Gastroesophageal sphincter (tissue), 4 donors: Measurements from ENCODE around the gene DIAPH3. TPM values are rescaled to one million over a fixed set of nuclear protein-coding genes. Genes with fewer than 3 reads are reported as not detected.

Experiments used
- ATAC-seq: fragments of 150-250 bp; one replicate; pipeline ENCODE4 v1.9.1; 2016; ENCODE audit warnings: mild to moderate bottlenecking, moderate library complexity
- H3K27ac ChIP-seq, 4 donors: fragments of 200-600 bp; sonication (generic) in 3 of 4; 1 replicate in 3 of 4; 2 replicates in 1 of 4; pipeline ENCODE4 v1.5.1; 2016 to 2019
- H3K27me3 ChIP-seq: fragments of 200-600 bp; sonication (generic); one replicate; pipeline ENCODE4 v1.5.1; 2019
- H3K36me3 ChIP-seq, 2 donors: fragments of 200-600 bp; sonication (generic); one replicate each; pipeline ENCODE4 v1.5.1; 2019; ENCODE audit warnings: control low read depth in 1 of 2
- H3K4me1 ChIP-seq, 3 donors: fragments of 200-600 bp; sonication (generic); 1 replicate in 2 of 3; 2 replicates in 1 of 3; pipeline ENCODE4 v1.5.1; 2016 to 2019; ENCODE audit warnings: control low read depth in 2 of 3
- H3K4me3 ChIP-seq, 2 donors: fragments of 200-600 bp; sonication (generic); one replicate each; pipeline ENCODE4 v1.5.1; 2019; ENCODE audit warnings: mild to moderate bottlenecking in 1 of 2, moderate library complexity in 1 of 2
- H3K9me3 ChIP-seq, 3 donors: fragments of 200-600 bp; sonication (generic); one replicate each; pipeline ENCODE4 v1.5.1; 2017 to 2019; ENCODE audit warnings: control low read depth in 2 of 3
- EP300 ChIP-seq: sonication (generic); formaldehyde crosslinking; IDR thresholded peaks from one replicate; pipeline ENCODE4 v1.6.1; 2017; ENCODE audit warnings: antibody characterized with exemption, mild to moderate bottlenecking
- POLR2A ChIP-seq, 2 donors: fragments of 450-650 bp; IDR thresholded peaks; one replicate each; pipeline ENCODE4 v1.6.1; 2017; ENCODE audit warnings: antibody characterized with exemption in 2 of 2, mild to moderate bottlenecking in 2 of 2, moderate library complexity in 1 of 2
- POLR2AphosphoS5 ChIP-seq: sonication (generic); formaldehyde crosslinking; IDR thresholded peaks from one replicate; pipeline ENCODE4 v1.6.1; 2017; ENCODE audit warnings: antibody characterized with exemption
- WGBS, 2 donors: methylation state at CpG; one replicate each; pipeline ENCODE4 v1.1.5; 2018; ENCODE audit warnings: low coverage in 1 of 2; 5-methylcytosine and 5-hydroxymethylcytosine counted together
- total RNA-seq, 4 donors: library from RNA; depleted of rRNA; stranded (reverse); fragments of >200 nt; gene quantifications; one replicate each; pipeline ENCODE4 v1.1.0, GENCODE V29; 2016
- TF ChIP-seq, protein P1 (sequence below), 4 experiments: fragments of 200-600 bp in 2 of 4; fragments of 450-650 bp in 2 of 4; sonication (generic) in 1 of 4; IDR thresholded peaks; one replicate each; pipeline ENCODE4 v1.5.1; 2017 to 2019; ENCODE audit warnings: antibody characterized with exemption in 4 of 4, mild to moderate bottlenecking in 2 of 4, moderate library complexity in 2 of 4

The DIAPH3 gene
- total RNA-seq, 4 donors from 2014 or later, result 0.13 to 1.7 (median 0.49) TPM; not detected in 1

DNA sequence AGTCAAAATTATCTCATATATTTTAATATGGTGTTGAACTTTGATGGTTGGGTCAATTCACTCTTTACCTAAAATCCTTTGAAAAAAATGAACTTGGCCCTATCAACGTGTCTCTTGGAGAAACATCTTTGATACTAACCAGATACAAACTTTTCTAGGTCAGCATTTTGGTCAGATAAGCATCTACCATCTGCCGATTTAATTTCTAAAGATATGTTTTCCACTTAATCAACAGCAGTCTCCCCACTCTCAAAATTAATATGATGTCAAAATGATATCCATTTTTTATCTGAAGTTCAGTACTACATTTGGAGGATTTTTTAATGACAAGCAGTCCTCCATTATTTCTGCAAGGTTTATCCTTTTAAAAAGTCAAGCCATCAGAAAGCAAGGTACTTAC lies 288.8 kb downstream of the DIAPH3 start:
- Histone ChIP-seq H3K9me3 (no peaks in the 10 kb centered on the region), H3K4me1 (peaks cover 0 to 5% (median 0%) of the 10 kb centered on the region in 3 donors), H3K27ac (no peak overlapping the region), H3K4me3 (no peak overlapping the region), H3K27me3 (no peaks in the 10 kb centered on the region), H3K36me3 (no peaks in the 10 kb centered on the region)
- WGBS, 2 donors, result 82 to 84% methylated on average over 2 of the region's 2 CpGs
- ATAC-seq, result no peak
- no peak for TF ChIP-seq EP300
- TF ChIP-seq POLR2A (IDR thresholded peaks at IDR 0.05), result no peak
- TF ChIP-seq, protein P1, sequence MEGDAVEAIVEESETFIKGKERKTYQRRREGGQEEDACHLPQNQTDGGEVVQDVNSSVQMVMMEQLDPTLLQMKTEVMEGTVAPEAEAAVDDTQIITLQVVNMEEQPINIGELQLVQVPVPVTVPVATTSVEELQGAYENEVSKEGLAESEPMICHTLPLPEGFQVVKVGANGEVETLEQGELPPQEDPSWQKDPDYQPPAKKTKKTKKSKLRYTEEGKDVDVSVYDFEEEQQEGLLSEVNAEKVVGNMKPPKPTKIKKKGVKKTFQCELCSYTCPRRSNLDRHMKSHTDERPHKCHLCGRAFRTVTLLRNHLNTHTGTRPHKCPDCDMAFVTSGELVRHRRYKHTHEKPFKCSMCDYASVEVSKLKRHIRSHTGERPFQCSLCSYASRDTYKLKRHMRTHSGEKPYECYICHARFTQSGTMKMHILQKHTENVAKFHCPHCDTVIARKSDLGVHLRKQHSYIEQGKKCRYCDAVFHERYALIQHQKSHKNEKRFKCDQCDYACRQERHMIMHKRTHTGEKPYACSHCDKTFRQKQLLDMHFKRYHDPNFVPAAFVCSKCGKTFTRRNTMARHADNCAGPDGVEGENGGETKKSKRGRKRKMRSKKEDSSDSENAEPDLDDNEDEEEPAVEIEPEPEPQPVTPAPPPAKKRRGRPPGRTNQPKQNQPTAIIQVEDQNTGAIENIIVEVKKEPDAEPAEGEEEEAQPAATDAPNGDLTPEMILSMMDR (IDR thresholded peaks at IDR 0.05), result no peak
- TF ChIP-seq POLR2AphosphoS5, result no peak

DNA sequence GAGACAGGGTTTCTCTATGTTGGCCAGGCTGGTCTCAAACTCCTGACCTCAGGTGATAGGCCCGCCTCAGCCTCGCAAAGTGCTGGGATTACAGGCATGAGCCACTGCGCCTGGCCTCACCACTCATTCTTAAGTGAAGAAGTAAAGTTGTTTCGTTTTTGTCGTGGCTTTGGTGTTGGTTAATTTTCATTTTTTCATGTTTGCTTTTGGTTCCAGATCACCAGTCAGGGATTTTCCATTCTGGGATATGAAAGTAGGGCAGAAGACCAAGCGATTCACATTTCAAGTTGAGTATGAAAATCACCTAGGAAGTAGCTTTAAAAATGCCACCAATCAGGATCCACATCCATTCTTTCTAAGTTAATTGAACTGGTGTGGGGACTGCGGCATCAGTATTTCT lies 289.9 kb downstream of the DIAPH3 start:
- Histone ChIP-seq H3K4me3 (no peak overlapping the region), H3K4me1 (peaks cover 0 to 5% (median 0%) of the 10 kb centered on the region in 3 donors), H3K36me3 (no peaks in the 10 kb centered on the region), H3K9me3 (no peaks in the 10 kb centered on the region), H3K27me3 (no peaks in the 10 kb centered on the region), H3K27ac (no peak overlapping the region)
- 84 to 97% methylated on average over 5 to 7 of the region's 7 CpGs for WGBS, 2 donors
- no peak for ATAC-seq
- TF ChIP-seq POLR2AphosphoS5 (no peak), EP300 (no peak), POLR2A (IDR thresholded peaks at IDR 0.05) (no peak)
- TF ChIP-seq, protein P1 (IDR thresholded peaks at IDR 0.05), result no peak

GRCh38 chr13:59873309-59873708 lies 290.4 kb downstream of the DIAPH3 start:
- no peaks in the 10 kb centered on the region for H3K36me3 ChIP-seq
- no peaks in the 10 kb centered on the region for H3K9me3 ChIP-seq
- TF ChIP-seq POLR2AphosphoS5 (no peak), POLR2A (IDR thresholded peaks at IDR 0.05) (no peak), EP300 (no peak)
- TF ChIP-seq, protein P1 (IDR thresholded peaks at IDR 0.05), result no peak
- ATAC-seq, result no peak
- H3K27me3 ChIP-seq, result no peaks in the 10 kb centered on the region
- WGBS, 2 donors, result 43 to 81% methylated on average over 3 of the region's 3 CpGs
- H3K4me1 ChIP-seq, result peaks cover 0 to 5% (median 0%) of the 10 kb centered on the region in 3 donors
- no peak overlapping the region for H3K27ac ChIP-seq
- H3K4me3 ChIP-seq, result no peak overlapping the region

- TF ChIP-seq POLR2A (IDR thresholded peaks at IDR 0.05), result no peak
- TF ChIP-seq, protein P1 (IDR thresholded peaks at IDR 0.05), result no peak
- TF ChIP-seq POLR2AphosphoS5, result no peak
- TF ChIP-seq EP300, result no peak
- Histone ChIP-seq H3K27ac (no peak overlapping the region), H3K9me3 (no peaks in the 10 kb centered on the region), H3K36me3 (no peaks in the 10 kb centered on the region), H3K4me3 (no peak overlapping the region), H3K4me1 (no peaks in the 10 kb centered on the region), H3K27me3 (no peaks in the 10 kb centered on the region)
- no peak for ATAC-seq
- 43 to 61% methylated on average over 5 of the region's 5 CpGs for WGBS, 2 donors
Measured at GRCh38 chr13:59867867-59868266, 295.9 kb downstream of the DIAPH3 start.

DNA sequence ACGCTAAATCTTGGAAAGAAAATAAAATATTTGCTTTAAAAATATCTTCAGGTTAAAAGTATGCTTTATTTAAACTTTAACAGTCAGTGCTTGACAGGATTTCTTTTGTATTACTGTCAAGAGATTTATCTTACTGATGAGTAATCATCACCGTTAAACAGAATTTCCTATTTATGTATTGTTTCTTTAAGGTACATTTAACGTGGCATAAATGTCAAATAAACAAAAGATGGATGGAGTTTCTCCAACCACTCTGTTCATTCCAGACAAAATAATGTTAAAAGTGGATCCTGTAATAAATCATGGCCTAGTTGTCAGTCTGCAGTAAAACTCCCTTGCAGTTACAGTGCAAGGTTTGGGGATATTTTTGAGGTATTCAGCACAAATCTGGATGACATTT lies 298.3 kb downstream of the DIAPH3 start:
- no peaks in the 10 kb centered on the region for H3K4me1 ChIP-seq
- H3K4me3 ChIP-seq, result no peak overlapping the region
- ATAC-seq, result no peak
- 5 to 12% methylated on average over 3 of the region's 3 CpGs for WGBS, 2 donors
- no peak overlapping the region for H3K27ac ChIP-seq
- H3K9me3 ChIP-seq, result no peaks in the 10 kb centered on the region
- H3K27me3 ChIP-seq, result no peaks in the 10 kb centered on the region
- TF ChIP-seq POLR2AphosphoS5 (no peak), EP300 (no peak), POLR2A (IDR thresholded peaks at IDR 0.05) (no peak)
- TF ChIP-seq, protein P1 (IDR thresholded peaks at IDR 0.05), result no peak
- H3K36me3 ChIP-seq, result no peaks in the 10 kb centered on the region
